Thyroid gland (tissue), 4 donors: ENCODE measurements around the gene MET. TPM values are rescaled to one million over a fixed set of nuclear protein-coding genes. Genes with fewer than 3 reads are reported as not detected.
"Not testable (repeated sequence)": the region's sequence is repeated elsewhere in the genome, so short reads cannot be mapped to it uniquely, and the experiment has no call there.

Source experiments
- DNase-seq, 2 donors: peaks; one replicate each; pipeline ENCODE4 v3.0.0-alpha.2; 2019
- H3K27ac ChIP-seq, 3 donors: fragments of 200-600 bp; sonication (generic); 1 replicate in 2 of 3; 2 replicates in 1 of 3; pipeline ENCODE4 v1.5.1; 2016 to 2019; ENCODE audit warnings: mild to moderate bottlenecking in 1 of 3, moderate library complexity in 1 of 3
- H3K27me3 ChIP-seq: fragments of 200-600 bp; sonication (generic); one replicate; pipeline ENCODE4 v1.5.1; 2019
- H3K36me3 ChIP-seq, 2 donors: fragments of 200-600 bp; sonication (generic); one replicate each; pipeline ENCODE4 v1.5.1; 2016 to 2019
- H3K4me1 ChIP-seq, 2 donors: fragments of 200-600 bp; sonication (generic); one replicate each; pipeline ENCODE4 v1.5.1; 2017 to 2019
- H3K4me3 ChIP-seq, 3 donors: fragments of 200-600 bp; sonication (generic); replicated peaks in 1 of 3; 1 replicate in 2 of 3; 2 replicates in 1 of 3; pipeline ENCODE4 v1.5.1; 2016; ENCODE audit warnings: mild to moderate bottlenecking in 1 of 3
- H3K9me3 ChIP-seq: fragments of 200-600 bp; sonication (generic); one replicate; pipeline ENCODE4 v1.5.1; 2017
- POLR2A ChIP-seq, 2 donors: fragments of 450-650 bp; IDR thresholded peaks; one replicate each; pipeline ENCODE4 v1.6.1; 2017; ENCODE audit warnings: antibody characterized with exemption in 2 of 2, mild to moderate bottlenecking in 2 of 2, moderate library complexity in 1 of 2
- WGBS, 2 donors: methylation state at CpG; one replicate each; pipeline ENCODE4 v1.1.5; 2017; 5-methylcytosine and 5-hydroxymethylcytosine counted together
- intact Hi-C: fragments of 100-400 bp; cut with DNase I; formaldehyde crosslinking; loops from one replicate; pipeline ENCODE4 v1.15.1; 2023
- total RNA-seq, 4 donors: library from RNA; depleted of rRNA; stranded (reverse); fragments of >200 nt; gene quantifications; one replicate each; pipeline ENCODE4 v1.2.3, GENCODE V29; 2016
- TF ChIP-seq, protein P1 (sequence below), 6 experiments: fragments of 200-600 bp in 3 of 6; fragments of 450-650 bp in 3 of 6; sonication (generic) in 3 of 6; IDR thresholded peaks; one replicate each; pipeline ENCODE4 v1.5.1; 2016 to 2019; ENCODE audit warnings: antibody characterized with exemption in 6 of 6, mild to moderate bottlenecking in 2 of 6, inconsistent platforms in 1 of 6, moderate library complexity in 1 of 6

Gene MET
- total RNA-seq, 4 donors from 2014 or later: 41.5 to 59.6 (median 52.7) TPM

GRCh38 chr7:116752305-116753074 lies 80.5 kb downstream of the MET start:
- Histone ChIP-seq H3K27me3 (no peaks in the 10 kb centered on the region), H3K4me3 (no peak overlapping the region), H3K27ac (no peak overlapping the region), H3K4me1 (no peaks in the 10 kb centered on the region), H3K9me3 (no peaks in the 10 kb centered on the region), H3K36me3 (no peaks in the 10 kb centered on the region)
- DNase-seq: no peak
- 79 to 80% methylated on average over 9 of the region's 9 CpGs for WGBS, 2 donors
- intact Hi-C loops: no loop called here
- TF ChIP-seq, protein P1, sequence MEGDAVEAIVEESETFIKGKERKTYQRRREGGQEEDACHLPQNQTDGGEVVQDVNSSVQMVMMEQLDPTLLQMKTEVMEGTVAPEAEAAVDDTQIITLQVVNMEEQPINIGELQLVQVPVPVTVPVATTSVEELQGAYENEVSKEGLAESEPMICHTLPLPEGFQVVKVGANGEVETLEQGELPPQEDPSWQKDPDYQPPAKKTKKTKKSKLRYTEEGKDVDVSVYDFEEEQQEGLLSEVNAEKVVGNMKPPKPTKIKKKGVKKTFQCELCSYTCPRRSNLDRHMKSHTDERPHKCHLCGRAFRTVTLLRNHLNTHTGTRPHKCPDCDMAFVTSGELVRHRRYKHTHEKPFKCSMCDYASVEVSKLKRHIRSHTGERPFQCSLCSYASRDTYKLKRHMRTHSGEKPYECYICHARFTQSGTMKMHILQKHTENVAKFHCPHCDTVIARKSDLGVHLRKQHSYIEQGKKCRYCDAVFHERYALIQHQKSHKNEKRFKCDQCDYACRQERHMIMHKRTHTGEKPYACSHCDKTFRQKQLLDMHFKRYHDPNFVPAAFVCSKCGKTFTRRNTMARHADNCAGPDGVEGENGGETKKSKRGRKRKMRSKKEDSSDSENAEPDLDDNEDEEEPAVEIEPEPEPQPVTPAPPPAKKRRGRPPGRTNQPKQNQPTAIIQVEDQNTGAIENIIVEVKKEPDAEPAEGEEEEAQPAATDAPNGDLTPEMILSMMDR (IDR thresholded peaks at IDR 0.05): no peak
- no peak for TF ChIP-seq POLR2A (IDR thresholded peaks at IDR 0.05)

- Histone ChIP-seq H3K4me1 (no peaks in the 10 kb centered on the region), H3K36me3 (no peaks in the 10 kb centered on the region), H3K4me3 (no peak overlapping the region), H3K9me3 (no peaks in the 10 kb centered on the region), H3K27ac (no peak overlapping the region), H3K27me3 (no peaks in the 10 kb centered on the region)
- TF ChIP-seq, protein P1 (IDR thresholded peaks at IDR 0.05): no peak
- TF ChIP-seq POLR2A (IDR thresholded peaks at IDR 0.05): no peak
- WGBS, 2 donors: 89 to 92% methylated on average over 2 of the region's 2 CpGs
- no peak for DNase-seq
- intact Hi-C loops: no loop called here
These were observed 81.1 kb downstream of the MET start for GRCh38 chr7:116753130-116753529.

- H3K9me3 ChIP-seq: no peaks in the 10 kb centered on the region
- intact Hi-C loops: no loop called here
These were observed 82.2 kb downstream of the MET start for GRCh38 chr7:116754186-116754585.

DNA sequence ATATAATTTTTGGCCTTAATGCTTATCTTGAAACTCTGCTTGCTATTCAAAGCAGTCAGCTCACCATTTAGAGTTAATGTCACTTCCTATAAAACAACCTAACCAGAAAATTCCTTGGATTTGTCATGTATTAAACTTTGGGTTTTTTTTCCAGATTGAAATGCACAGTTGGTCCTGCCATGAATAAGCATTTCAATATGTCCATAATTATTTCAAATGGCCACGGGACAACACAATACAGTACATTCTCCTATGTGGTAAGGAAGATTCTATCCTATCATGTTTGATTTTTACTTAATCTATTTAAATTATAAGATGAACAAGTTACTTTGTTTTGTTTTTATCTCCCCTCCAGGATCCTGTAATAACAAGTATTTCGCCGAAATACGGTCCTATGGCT lies 85.3 kb downstream of the MET start:
- Histone ChIP-seq H3K9me3 (no peaks in the 10 kb centered on the region), H3K27me3 (no peaks in the 10 kb centered on the region), H3K27ac (no peak overlapping the region), H3K36me3 (no peaks in the 10 kb centered on the region), H3K4me1 (no peaks in the 10 kb centered on the region), H3K4me3 (no peak overlapping the region)
- intact Hi-C loops: no loop called here
- DNase-seq: no peak
- no peak for TF ChIP-seq POLR2A (IDR thresholded peaks at IDR 0.05)
- TF ChIP-seq, protein P1 (IDR thresholded peaks at IDR 0.05): no peak
- WGBS, 2 donors: 96 to 98% methylated on average over 4 of the region's 4 CpGs

More at GRCh38 chr7:116754186-116754585, 82.2 kb downstream of the MET start:
- Histone ChIP-seq H3K4me1 (no peaks in the 10 kb centered on the region), H3K27ac (no peak overlapping the region), H3K27me3 (no peaks in the 10 kb centered on the region), H3K4me3 (no peak overlapping the region), H3K36me3 (no peaks in the 10 kb centered on the region)
- no peak for TF ChIP-seq POLR2A (IDR thresholded peaks at IDR 0.05)
- TF ChIP-seq, protein P1 (IDR thresholded peaks at IDR 0.05): no peak
- no peak for DNase-seq
- 94 to 98% methylated on average over 4 of the region's 4 CpGs for WGBS, 2 donors

DNA sequence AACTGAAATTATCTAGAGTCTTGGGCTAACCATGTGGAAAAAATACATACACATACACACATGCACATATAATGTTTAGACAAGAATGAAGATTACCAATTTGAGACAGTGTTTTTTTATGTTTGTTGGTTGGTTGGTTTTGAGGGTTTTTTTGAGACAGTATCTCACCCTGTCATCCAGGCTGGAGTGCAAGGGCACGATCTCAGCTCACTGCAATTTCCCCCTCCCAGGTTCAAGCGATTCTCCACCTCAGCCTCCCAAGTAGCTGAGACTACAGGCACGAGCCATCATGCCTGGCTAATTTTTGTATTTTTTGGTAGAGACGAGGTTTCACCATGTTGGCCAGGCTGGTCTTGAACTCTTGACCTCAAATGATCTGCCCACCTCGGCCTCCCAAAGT lies 87.6 kb downstream of the MET start:
- H3K9me3 ChIP-seq, intact Hi-C loops, DNase-seq, H3K4me1 ChIP-seq, H3K36me3 ChIP-seq, H3K4me3 ChIP-seq, H3K27ac ChIP-seq, H3K27me3 ChIP-seq: not testable (repeated sequence)
- WGBS, 2 donors: 84 to 88% methylated on average over 5 of the region's 5 CpGs
